ENCODE measurements around the gene BABAM1.

- no peak for TF ChIP-seq CTCF (conservative IDR thresholded peaks at IDR 0.05; ENCODE audit: low read length)
- no peak for TF ChIP-seq EZH2phosphoT487 (IDR thresholded peaks at IDR 0.05; ENCODE audit: borderline replicate concordance)
Observed at GRCh38 chr19:17220207-17220758, 47.0 kb upstream of the BABAM1 start.

All from Loucy (cell line).